Neutrophil (primary cell): ENCODE data around the gene SLC6A7.

Source experiments
- H3K27ac ChIP-seq: fragments of 200-600 bp; sonication (generic); 2 replicates; pipeline ENCODE4 v1.5.1; 2016; ENCODE audit warnings: mild to moderate bottlenecking, moderate library complexity
- H3K27me3 ChIP-seq: fragments of 200-600 bp; sonication (generic); 2 replicates; pipeline ENCODE4 v1.6.0; 2016; ENCODE audit warnings: mild to moderate bottlenecking
- H3K36me3 ChIP-seq: fragments of 200-600 bp; sonication (generic); 2 replicates; pipeline ENCODE4 v1.5.1; 2017
- H3K4me1 ChIP-seq, 2 experiments: fragments of 200-600 bp in 1 of 2; sonication (generic) in 1 of 2; 1 replicate in 1 of 2; 2 replicates in 1 of 2; pipeline versions ENCODE4 v1.5.1 to v1.6.1; 2013 to 2016; ENCODE audit warnings: low read depth in 1 of 2, low read length in 1 of 2, mild to moderate bottlenecking in 1 of 2, moderate library complexity in 1 of 2; ENCODE audit not compliant: control insufficient read depth in 1 of 2, insufficient read depth in 1 of 2
- H3K4me3 ChIP-seq, 2 experiments: fragments of 200-600 bp in 1 of 2; sonication (generic) in 1 of 2; 1 replicate in 1 of 2; 2 replicates in 1 of 2; pipeline ENCODE4 v1.5.1; 2013 to 2016; ENCODE audit warnings: low read depth in 1 of 2, low read length in 1 of 2, mild to moderate bottlenecking in 1 of 2, moderate library complexity in 1 of 2
- H3K9me3 ChIP-seq: fragments of 200-600 bp; sonication (generic); 2 replicates; pipeline ENCODE4 v1.5.1; 2016
- TF ChIP-seq, protein P1 (sequence below): fragments of 200-600 bp; sonication (generic); IDR thresholded peaks from 2 replicates; pipeline ENCODE4 v1.5.1; 2016; ENCODE audit warnings: antibody characterized with exemption

Gene SLC6A7

DNA sequence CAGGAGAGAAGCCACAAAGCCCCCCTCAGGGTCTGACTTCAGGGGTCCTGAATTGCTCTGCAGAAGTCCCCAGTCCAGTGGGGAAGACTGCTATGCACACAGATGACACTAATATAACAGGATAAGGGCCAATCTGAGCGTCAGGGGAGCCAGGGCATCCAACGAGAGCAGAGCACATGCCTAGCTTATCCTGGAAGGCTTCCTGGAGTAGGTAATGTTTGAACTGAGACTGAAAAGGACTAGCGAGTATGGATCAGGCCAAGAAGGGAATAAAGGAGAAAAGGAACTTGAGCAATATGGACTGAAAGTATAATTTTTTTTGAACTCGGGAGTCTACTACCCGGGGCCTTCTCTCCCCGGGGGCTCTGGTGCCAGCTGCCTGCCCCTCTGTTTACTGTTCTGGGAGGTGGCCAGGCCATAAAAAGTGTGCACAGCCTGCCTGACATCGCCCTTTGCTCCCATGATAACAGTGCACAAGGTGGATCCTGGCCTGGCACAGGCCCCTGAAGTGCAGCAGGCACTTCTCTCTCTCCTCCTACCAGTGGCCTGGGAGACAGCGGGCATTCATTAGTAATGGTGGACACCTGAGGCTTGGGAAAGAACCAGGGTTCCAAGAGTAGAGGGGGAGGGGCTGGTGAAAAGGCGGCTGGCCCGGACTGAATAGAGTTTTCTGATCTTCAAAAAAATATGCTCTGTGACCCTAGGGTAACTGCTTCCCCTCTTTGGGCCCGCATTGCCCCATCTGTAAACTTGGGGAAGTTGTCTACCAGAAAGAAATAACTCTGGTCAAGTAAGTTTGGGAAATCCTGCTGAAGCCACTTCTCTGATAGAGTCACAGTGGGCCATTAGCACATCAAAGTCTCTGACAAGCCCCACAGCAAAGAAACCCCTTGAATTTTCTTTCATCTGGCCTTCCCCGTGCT, 4.6 kb upstream of the SLC6A7 start:
- Histone ChIP-seq H3K27me3 (peaks cover 26% of the 10 kb centered on the region), H3K27ac (peak overlapping the region; percentile 56), H3K4me3 (no peak overlapping the region), H3K9me3 (no peaks in the 10 kb centered on the region), H3K36me3 (no peaks in the 10 kb centered on the region), H3K4me1 (peaks cover 16 to 24% of the 10 kb centered on the region in 2 experiments)
- TF ChIP-seq, protein P1, sequence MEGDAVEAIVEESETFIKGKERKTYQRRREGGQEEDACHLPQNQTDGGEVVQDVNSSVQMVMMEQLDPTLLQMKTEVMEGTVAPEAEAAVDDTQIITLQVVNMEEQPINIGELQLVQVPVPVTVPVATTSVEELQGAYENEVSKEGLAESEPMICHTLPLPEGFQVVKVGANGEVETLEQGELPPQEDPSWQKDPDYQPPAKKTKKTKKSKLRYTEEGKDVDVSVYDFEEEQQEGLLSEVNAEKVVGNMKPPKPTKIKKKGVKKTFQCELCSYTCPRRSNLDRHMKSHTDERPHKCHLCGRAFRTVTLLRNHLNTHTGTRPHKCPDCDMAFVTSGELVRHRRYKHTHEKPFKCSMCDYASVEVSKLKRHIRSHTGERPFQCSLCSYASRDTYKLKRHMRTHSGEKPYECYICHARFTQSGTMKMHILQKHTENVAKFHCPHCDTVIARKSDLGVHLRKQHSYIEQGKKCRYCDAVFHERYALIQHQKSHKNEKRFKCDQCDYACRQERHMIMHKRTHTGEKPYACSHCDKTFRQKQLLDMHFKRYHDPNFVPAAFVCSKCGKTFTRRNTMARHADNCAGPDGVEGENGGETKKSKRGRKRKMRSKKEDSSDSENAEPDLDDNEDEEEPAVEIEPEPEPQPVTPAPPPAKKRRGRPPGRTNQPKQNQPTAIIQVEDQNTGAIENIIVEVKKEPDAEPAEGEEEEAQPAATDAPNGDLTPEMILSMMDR: no peak

DNA sequence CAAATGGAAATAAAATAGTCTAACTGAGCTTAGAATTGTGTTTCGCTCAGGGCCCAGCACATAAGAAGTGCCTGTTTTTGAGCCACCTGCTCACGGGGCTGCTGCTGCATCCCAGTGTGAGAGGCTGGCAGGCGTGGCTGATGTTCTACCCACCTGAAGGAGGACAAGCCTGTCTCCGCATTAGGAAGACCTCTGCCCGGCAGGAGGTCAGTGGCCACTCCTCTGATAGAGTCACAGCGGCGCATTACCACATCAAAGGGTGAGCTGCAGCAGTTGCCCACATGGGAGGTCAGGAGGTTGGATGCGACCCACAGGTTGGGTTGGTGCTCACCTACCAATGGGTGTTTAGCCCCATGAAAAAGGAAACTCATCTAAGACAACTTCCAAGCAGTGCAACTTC, 3.7 kb upstream of the SLC6A7 start:
- TF ChIP-seq, protein P1: no peak
- Histone ChIP-seq H3K4me1 (peaks cover 16 to 24% of the 10 kb centered on the region in 2 experiments), H3K27ac (peak overlapping the region; percentile 56), H3K4me3 (no peak overlapping the region), H3K27me3 (peaks cover 35% of the 10 kb centered on the region), H3K9me3 (no peaks in the 10 kb centered on the region), H3K36me3 (no peaks in the 10 kb centered on the region)

DNA sequence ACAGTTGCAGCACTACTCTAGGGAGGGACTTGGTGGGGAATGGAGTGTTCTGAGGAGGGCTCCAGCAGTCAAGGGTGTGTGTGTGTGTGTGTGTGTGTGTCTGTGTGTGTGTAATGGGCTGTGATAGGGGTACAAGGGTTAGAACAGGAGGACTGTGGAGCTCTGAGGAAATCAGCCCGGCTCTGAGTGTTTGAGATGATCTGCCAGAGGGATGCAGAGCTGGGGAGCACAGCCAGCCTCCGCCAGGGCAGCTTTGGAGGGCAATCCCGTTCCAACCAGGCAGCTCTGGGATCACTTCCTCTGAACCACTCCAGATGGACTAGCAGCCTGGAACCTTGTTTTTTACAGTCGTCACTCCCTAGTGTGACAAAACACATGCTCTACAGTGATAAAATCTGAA, 3.0 kb upstream of the SLC6A7 start:
- Histone ChIP-seq H3K9me3 (no peaks in the 10 kb centered on the region), H3K4me1 (peaks cover 16 to 24% of the 10 kb centered on the region in 2 experiments), H3K27me3 (peaks cover 43% of the 10 kb centered on the region), H3K27ac (no peak overlapping the region), H3K4me3 (no peak overlapping the region), H3K36me3 (no peaks in the 10 kb centered on the region)
- TF ChIP-seq, protein P1: no peak

DNA sequence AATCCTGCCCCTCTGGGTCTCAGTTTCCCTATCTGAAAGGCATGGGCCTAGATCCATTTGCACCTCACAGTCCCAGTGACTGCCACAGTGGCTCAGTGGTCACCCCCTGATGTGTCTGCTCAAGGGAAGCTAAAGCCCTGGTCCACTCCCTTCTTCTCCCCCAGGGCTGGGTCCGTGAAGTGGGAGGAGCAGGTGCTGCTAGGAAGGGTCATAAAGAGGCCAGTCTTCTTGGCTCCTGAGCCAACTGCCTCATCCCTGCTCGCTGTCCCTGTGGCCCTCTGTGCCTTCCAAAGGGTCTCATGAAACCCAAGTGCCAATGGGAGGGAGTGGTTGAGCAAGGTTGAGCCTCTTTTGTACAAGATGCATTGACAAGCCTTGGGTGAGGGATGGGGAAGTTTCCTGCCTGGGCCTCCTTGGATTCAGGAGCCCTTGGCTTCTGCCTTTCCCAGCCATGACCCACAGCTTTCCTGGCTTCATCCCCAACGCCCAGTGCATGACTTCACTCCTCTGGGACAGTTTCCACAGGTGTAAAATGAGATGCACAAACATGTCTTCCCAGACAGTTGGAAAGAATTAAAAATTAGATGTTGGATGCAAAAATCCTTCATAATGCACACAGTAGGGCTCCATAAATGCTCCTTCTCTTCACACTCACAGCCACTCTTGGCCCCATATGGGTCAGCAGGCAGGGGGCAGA, 1.6 kb upstream of the SLC6A7 start:
- Histone ChIP-seq H3K27me3 (peaks cover 57% of the 10 kb centered on the region), H3K9me3 (no peaks in the 10 kb centered on the region), H3K36me3 (no peaks in the 10 kb centered on the region), H3K4me1 (peaks cover 16 to 24% of the 10 kb centered on the region in 2 experiments), H3K27ac (no peak overlapping the region), H3K4me3 (no peak overlapping the region)
- TF ChIP-seq, protein P1: no peak

DNA sequence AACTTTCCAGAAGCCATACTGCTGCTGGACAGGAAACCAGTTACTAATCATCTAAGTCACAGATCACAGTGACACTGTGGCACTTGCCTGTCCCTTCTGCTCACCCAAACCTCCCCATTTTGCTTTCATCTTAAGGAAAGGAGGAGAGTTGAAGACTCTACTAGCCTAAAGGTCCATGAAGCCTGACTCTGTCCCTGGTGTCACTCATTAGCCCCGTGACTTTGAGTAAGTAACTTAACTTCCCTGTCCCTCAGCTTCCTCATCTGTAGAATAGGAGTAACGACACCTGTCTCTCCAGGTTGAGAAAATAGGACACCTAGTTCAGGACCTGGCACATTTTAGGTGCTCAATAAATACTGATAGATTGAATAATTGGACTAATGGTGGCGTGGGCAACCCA, 536 bp upstream of the SLC6A7 start:
- peaks cover 16 to 24% of the 10 kb centered on the region in 2 experiments for H3K4me1 ChIP-seq
- no peak overlapping the region for H3K27ac ChIP-seq
- no peaks in the 10 kb centered on the region for H3K36me3 ChIP-seq
- peaks cover 59% of the 10 kb centered on the region for H3K27me3 ChIP-seq
- H3K9me3 ChIP-seq: no peaks in the 10 kb centered on the region
- TF ChIP-seq, protein P1: no peak
- no peak overlapping the region for H3K4me3 ChIP-seq
